Endothelial cell of umbilical vein (primary cell): ENCODE data around the gene ZNF519.
"Not testable (repeated sequence)": the region's sequence is repeated elsewhere in the genome, so short reads cannot be mapped to it uniquely, and the experiment has no call there.

Experiments
- EZH2 ChIP-seq: IDR thresholded peaks from 2 replicates; pipeline ENCODE4 v1.6.1; 2012; ENCODE audit warnings: borderline replicate concordance, low read depth, mild to moderate bottlenecking, moderate library complexity, low read length, inconsistent platforms; ENCODE audit not compliant: severe bottlenecking
- FOS ChIP-seq: IDR thresholded peaks from 2 replicates; pipeline ENCODE4 v1.6.1; 2011; ENCODE audit warnings: mild to moderate bottlenecking, low read length, moderate library complexity, borderline replicate concordance; ENCODE audit not compliant: insufficient read depth
- GATA2 ChIP-seq: IDR thresholded peaks from 2 replicates; pipeline ENCODE4 v1.7.0; 2011; ENCODE audit warnings: low read depth, mild to moderate bottlenecking, moderate library complexity, mixed read lengths, low read length; ENCODE audit not compliant: insufficient read length, insufficient read depth
- JUN ChIP-seq: IDR thresholded peaks from 2 replicates; pipeline ENCODE4 v1.6.1; 2011; ENCODE audit warnings: borderline replicate concordance, low read depth; ENCODE audit not compliant: insufficient read length, insufficient read depth
- MAX ChIP-seq: IDR thresholded peaks from 2 replicates; pipeline ENCODE4 v1.6.1; 2011; ENCODE audit not compliant: insufficient read depth, insufficient read length
- MYC ChIP-seq: IDR thresholded peaks from one replicate; pipeline ENCODE4 v1.6.1; 2011; ENCODE audit warnings: mild to moderate bottlenecking, low read depth, low read length
- POLR2A ChIP-seq: IDR thresholded peaks from 2 replicates; pipeline ENCODE4 v1.6.1; 2012; ENCODE audit warnings: low read depth, mild to moderate bottlenecking, control low read depth, low read length
- POLR2AphosphoS5 ChIP-seq: IDR thresholded peaks from 2 replicates; pipeline ENCODE4 v1.6.1; 2012; ENCODE audit warnings: low read depth, mild to moderate bottlenecking, control low read depth, low read length, moderate library complexity; ENCODE audit not compliant: insufficient read depth
- TF ChIP-seq, protein P1 (sequence below), 2 donors: IDR thresholded peaks; 1 replicate in 1 of 2; 2 replicates in 1 of 2; pipeline ENCODE4 v1.5.1; 2011; ENCODE audit warnings: low read length in 2 of 2, mild to moderate bottlenecking in 2 of 2, moderate library complexity in 2 of 2, control low read depth in 1 of 2, inconsistent platforms in 1 of 2, low read depth in 1 of 2; ENCODE audit not compliant: insufficient read depth in 1 of 2; ENCODE audit errors: extremely low read depth in 1 of 2

GRCh38 chr18:14132271-14132700 is at the start of gene ZNF519:
- TF ChIP-seq, protein P1, sequence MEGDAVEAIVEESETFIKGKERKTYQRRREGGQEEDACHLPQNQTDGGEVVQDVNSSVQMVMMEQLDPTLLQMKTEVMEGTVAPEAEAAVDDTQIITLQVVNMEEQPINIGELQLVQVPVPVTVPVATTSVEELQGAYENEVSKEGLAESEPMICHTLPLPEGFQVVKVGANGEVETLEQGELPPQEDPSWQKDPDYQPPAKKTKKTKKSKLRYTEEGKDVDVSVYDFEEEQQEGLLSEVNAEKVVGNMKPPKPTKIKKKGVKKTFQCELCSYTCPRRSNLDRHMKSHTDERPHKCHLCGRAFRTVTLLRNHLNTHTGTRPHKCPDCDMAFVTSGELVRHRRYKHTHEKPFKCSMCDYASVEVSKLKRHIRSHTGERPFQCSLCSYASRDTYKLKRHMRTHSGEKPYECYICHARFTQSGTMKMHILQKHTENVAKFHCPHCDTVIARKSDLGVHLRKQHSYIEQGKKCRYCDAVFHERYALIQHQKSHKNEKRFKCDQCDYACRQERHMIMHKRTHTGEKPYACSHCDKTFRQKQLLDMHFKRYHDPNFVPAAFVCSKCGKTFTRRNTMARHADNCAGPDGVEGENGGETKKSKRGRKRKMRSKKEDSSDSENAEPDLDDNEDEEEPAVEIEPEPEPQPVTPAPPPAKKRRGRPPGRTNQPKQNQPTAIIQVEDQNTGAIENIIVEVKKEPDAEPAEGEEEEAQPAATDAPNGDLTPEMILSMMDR (IDR thresholded peaks at IDR 0.05; ENCODE audit: extremely low read depth in 1 of 2, insufficient read depth in 1 of 2, low read depth in 1 of 2, low read length in 2 of 2), result not testable (repeated sequence)
- TF ChIP-seq POLR2A, GATA2, MAX, JUN, EZH2, POLR2AphosphoS5, MYC, FOS: not testable (repeated sequence)
